HCT116 (cell line): ENCODE data around the gene CDHR5. TPM values are rescaled to one million over a fixed set of nuclear protein-coding genes. Genes with fewer than 3 reads are reported as not detected.

ENCODE experiments used
- ATAC-seq: fragments of 200-7000 bp; cut with Tn5 transposase; 2 replicates; pipeline ENCODE4 v1.9.1; 2020; ENCODE audit warnings: mild to moderate bottlenecking, moderate library complexity
- BruUV-seq: library from RNA; stranded (reverse); fragments of 400-500 nt; replicated peaks from 2 replicates; lab custom pipeline; 2021; lab: Mats Ljungman, UMichigan
- CTCF ChIA-PET: fragments of 300-600 bp; sonication (Branson Sonifier 250); formaldehyde crosslinking; loops from one replicate; lab custom pipeline; 2021; ENCODE audit warnings: antibody characterized with exemption; lab: Charles Lee
- POLR2A ChIA-PET: fragments of 300-600, 350-600 bp; sonication (Branson Sonifier 250); formaldehyde crosslinking; loops from one replicate; lab custom pipeline; 2021; ENCODE audit warnings: antibody characterized with exemption; lab: Charles Lee
- RAD21 ChIA-PET, 2 experiments: fragments of 300-600 bp; sonication (Branson Sonifier 250); formaldehyde crosslinking; loops; one replicate each; lab custom pipeline; 2023; ENCODE audit warnings: low total read pairs in 2 of 2; ENCODE audit not compliant: uncharacterized antibody in 2 of 2, unreplicated experiment in 2 of 2, low non-redundant PET in 1 of 2; lab: Charles Lee
- DNase-seq: peaks from one replicate; pipeline ENCODE4 v3.0.0-alpha.2; 2010; ENCODE audit warnings: low read depth, low spot score
- H2AFZ ChIP-seq: fragments of 200-600 bp; shearing (Covaris generic), sonication (generic); 2 replicates; pipeline ENCODE4 v1.6.1; 2017; ENCODE audit warnings: low read depth, mixed run types, mixed read lengths, antibody characterized with exemption, low read length; ENCODE audit not compliant: poor library complexity, severe bottlenecking
- H3K27ac ChIP-seq: 2 replicates; pipeline ENCODE4 v1.5.1; 2012; ENCODE audit warnings: low read depth, low read length
- H3K27me3 ChIP-seq: fragments of 200-600 bp; sonication (generic); 2 replicates; pipeline ENCODE4 v1.6.1; 2016; ENCODE audit warnings: mixed run types, low read length, mixed read lengths; ENCODE audit not compliant: insufficient read depth
- H3K36me3 ChIP-seq, 2 experiments: fragments of 200-500 bp in 1 of 2; fragments of 200-600 bp in 1 of 2; sonication (Bioruptor generic) in 1 of 2; sonication (generic) in 1 of 2; 2 replicates each; pipeline versions ENCODE4 v1.5.1 to v1.6.1; 2014 to 2016; ENCODE audit warnings: low read length in 2 of 2, inconsistent platforms in 1 of 2, mixed read lengths in 1 of 2, mixed run types in 1 of 2; ENCODE audit not compliant: insufficient read depth in 2 of 2, control insufficient read depth in 1 of 2
- H3K4me1 ChIP-seq, 2 experiments: fragments of 200-600 bp in 1 of 2; sonication (generic) in 1 of 2; 2 replicates each; pipeline versions ENCODE4 v1.5.1 to v1.6.1; 2012 to 2017; ENCODE audit warnings: low read length in 2 of 2, inconsistent platforms in 1 of 2, mild to moderate bottlenecking in 1 of 2, mixed read lengths in 1 of 2, mixed run types in 1 of 2, moderate library complexity in 1 of 2; ENCODE audit not compliant: insufficient read depth in 2 of 2, control insufficient read depth in 1 of 2
- H3K4me2 ChIP-seq: fragments of 200-600 bp; sonication (generic); 2 replicates; pipeline ENCODE4 v1.6.1; 2017; ENCODE audit warnings: mixed run types, low read length, mixed read lengths
- H3K4me3 ChIP-seq, 2 experiments: fragments of 200-600 bp in 1 of 2; sonication (generic) in 1 of 2; replicated peaks in 1 of 2; 2 replicates each; pipeline ENCODE4 v1.5.1; 2011 to 2016; ENCODE audit warnings: low read length in 2 of 2, control low read depth in 1 of 2, low read depth in 1 of 2, mild to moderate bottlenecking in 1 of 2, mixed read lengths in 1 of 2, mixed run types in 1 of 2
- H3K79me2 ChIP-seq: fragments of 200-600 bp; sonication (generic); 2 replicates; pipeline ENCODE4 v1.6.1; 2017; ENCODE audit warnings: mild to moderate bottlenecking, mixed run types, low read length, moderate library complexity, mixed read lengths; ENCODE audit not compliant: insufficient read depth
- H3K9ac ChIP-seq: fragments of 200-600 bp; sonication (generic); 2 replicates; pipeline ENCODE4 v1.6.1; 2016; ENCODE audit warnings: low read length, mixed read lengths
- H3K9me2 ChIP-seq: fragments of 200-600 bp; sonication (generic), shearing (Covaris generic); 2 replicates; pipeline ENCODE4 v1.6.1; 2017; ENCODE audit warnings: mixed run types, mild to moderate bottlenecking, moderate library complexity; ENCODE audit not compliant: insufficient read depth
- H3K9me3 ChIP-seq, 2 experiments: fragments of 200-500 bp in 1 of 2; fragments of 200-600 bp in 1 of 2; sonication (Bioruptor generic) in 1 of 2; sonication (generic) in 1 of 2; 2 replicates each; pipeline ENCODE4 v1.6.1; 2014 to 2017; ENCODE audit warnings: low read length in 2 of 2, mixed read lengths in 2 of 2, inconsistent platforms in 1 of 2, low read depth in 1 of 2, mild to moderate bottlenecking in 1 of 2, mixed run types in 1 of 2, moderate library complexity in 1 of 2; ENCODE audit not compliant: control insufficient read depth in 1 of 2, insufficient read depth in 1 of 2
- H4K20me1 ChIP-seq: fragments of 200-600 bp; sonication (generic), shearing (Covaris generic); 2 replicates; pipeline ENCODE4 v1.6.1; 2017; ENCODE audit warnings: mixed run types, mild to moderate bottlenecking, moderate library complexity; ENCODE audit not compliant: insufficient read depth
- CBX3 ChIP-seq: IDR thresholded peaks from 2 replicates; pipeline ENCODE4 v1.6.1; 2012; ENCODE audit warnings: low read depth
- CEBPB ChIP-seq: IDR thresholded peaks from 2 replicates; pipeline ENCODE4 v1.6.1; 2012; ENCODE audit warnings: low read depth
- EGR1 ChIP-seq: IDR thresholded peaks from 2 replicates; pipeline ENCODE4 v1.6.1; 2012; ENCODE audit warnings: low read depth
- ELF1 ChIP-seq: IDR thresholded peaks from 2 replicates; pipeline ENCODE4 v1.6.1; 2012; ENCODE audit warnings: low read depth, borderline replicate concordance
- EZH2 ChIP-seq: fragments of 200-600 bp; sonication (generic); IDR thresholded peaks from 2 replicates; pipeline ENCODE4 v1.6.1; 2017; ENCODE audit warnings: antibody characterized with exemption, mixed run types
- FOSL1 ChIP-seq: IDR thresholded peaks from 2 replicates; pipeline ENCODE4 v1.6.1; 2012; ENCODE audit warnings: low read depth
- JUND ChIP-seq: IDR thresholded peaks from 2 replicates; pipeline ENCODE4 v1.6.1; 2012
- POLR2AphosphoS5 ChIP-seq: IDR thresholded peaks from 2 replicates; pipeline ENCODE4 v1.6.1; 2011; ENCODE audit warnings: mild to moderate bottlenecking, low read depth, low read length, moderate library complexity
- RAD21 ChIP-seq: IDR thresholded peaks from 2 replicates; pipeline ENCODE4 v1.6.1; 2012; ENCODE audit warnings: low read depth, mild to moderate bottlenecking
- REST ChIP-seq: IDR thresholded peaks from 2 replicates; pipeline ENCODE4 v1.6.1; 2012; ENCODE audit warnings: low read depth
- SIN3A ChIP-seq: IDR thresholded peaks from 2 replicates; pipeline ENCODE4 v1.6.1; 2012; ENCODE audit warnings: low read depth
- SP1 ChIP-seq: IDR thresholded peaks from 2 replicates; pipeline ENCODE4 v1.6.1; 2012; ENCODE audit warnings: low read depth
- SRF ChIP-seq: IDR thresholded peaks from 2 replicates; pipeline ENCODE4 v1.6.1; 2012; ENCODE audit warnings: low read depth
- TCF7L2 ChIP-seq: IDR thresholded peaks from 2 replicates; pipeline ENCODE4 v1.7.0; 2011; ENCODE audit warnings: borderline replicate concordance, inconsistent platforms; ENCODE audit not compliant: insufficient read depth, insufficient read length; ENCODE audit errors: extremely low read depth
- YY1 ChIP-seq: IDR thresholded peaks from 2 replicates; pipeline ENCODE4 v1.6.1; 2011; ENCODE audit warnings: low read length, low read depth, moderate library complexity, mild to moderate bottlenecking; ENCODE audit not compliant: insufficient replicate concordance; ENCODE audit errors: extremely low read depth
- ZFX ChIP-seq: fragments of 450-650 bp; IDR thresholded peaks from 2 replicates; pipeline ENCODE4 v1.6.1; 2017
- intact Hi-C: fragments of 100-400 bp; cut with micrococcal nuclease; formaldehyde crosslinking; loops from 2 replicates; pipeline ENCODE4 v1.10.0; 2022
- total RNA-seq: library from RNA; stranded (reverse); gene quantifications from one replicate; pipeline ENCODE4 v1.2.1, GENCODE V29; 2021; ENCODE audit not compliant: unreplicated experiment
- TF ChIP-seq, protein P1 (sequence below): IDR thresholded peaks from 2 replicates; pipeline ENCODE4 v1.6.1; 2012
- TF ChIP-seq, protein P2 (sequence below), 3 experiments: fragments of 200-600 bp in 1 of 3; sonication (generic) in 1 of 3; IDR thresholded peaks in 2 of 3; conservative IDR thresholded peaks in 1 of 3; 2 replicates each; pipeline ENCODE4 v1.5.1; 2012 to 2017; ENCODE audit warnings: low read depth in 2 of 3, low read length in 2 of 3, antibody characterized with exemption in 1 of 3, borderline replicate concordance in 1 of 3, control low read depth in 1 of 3, mild to moderate bottlenecking in 1 of 3, mixed read lengths in 1 of 3, mixed run types in 1 of 3, moderate library complexity in 1 of 3; ENCODE audit not compliant: insufficient read depth in 1 of 3
- TF ChIP-seq, protein P3 (sequence below): IDR thresholded peaks from 2 replicates; pipeline ENCODE4 v1.6.1; 2012
- TF ChIP-seq, protein P4 (sequence below): IDR thresholded peaks from 2 replicates; pipeline ENCODE4 v1.6.1; 2011; ENCODE audit warnings: mild to moderate bottlenecking, low read length, moderate library complexity; ENCODE audit not compliant: insufficient replicate concordance; ENCODE audit errors: extremely low read depth

Gene CDHR5
- total RNA-seq, 1 experiment from 2014 or later = not detected

- no peak overlapping the region for H3K9ac ChIP-seq
- no peak overlapping the region for H2AFZ ChIP-seq
- no peak overlapping the region for H3K4me2 ChIP-seq
- ATAC-seq = peak; percentile 29; the same call in 1 of the 2 replicates
- peaks cover 50 to 58% of the 10 kb centered on the region in 2 experiments; a peak in 3 of 4 replicates for H3K36me3 ChIP-seq
- RAD21 ChIA-PET = no interaction called here
- DNase-seq = no peak
- no peak overlapping the region for H3K4me3 ChIP-seq
- H3K9me2 ChIP-seq = no peaks in the 10 kb centered on the region
- peaks cover 29% of the 10 kb centered on the region; the same call in 1 of the 2 replicates for H3K79me2 ChIP-seq
- H3K4me1 ChIP-seq = no peaks in the 10 kb centered on the region
- intact Hi-C loops = no loop called here
- no TSS peak for BruUV-seq
- no peak overlapping the region; the same call in 1 of the 2 replicates for H3K27ac ChIP-seq
- no peaks in the 10 kb centered on the region for H3K9me3 ChIP-seq
- POLR2A ChIA-PET = no interaction called here
- CTCF ChIA-PET = no interaction called here
- TF ChIP-seq EGR1 (no peak), YY1 (no peak), EZH2 (no peak), SRF (no peak), JUND (no peak), CEBPB (no peak), POLR2AphosphoS5 (no peak), CBX3 (no peak), TCF7L2 (no peak), FOSL1 (no peak), RAD21 (no peak), ELF1 (no peak), SP1 (no peak), REST (no peak), ZFX (no peak), SIN3A (no peak)
- TF ChIP-seq, protein P1, sequence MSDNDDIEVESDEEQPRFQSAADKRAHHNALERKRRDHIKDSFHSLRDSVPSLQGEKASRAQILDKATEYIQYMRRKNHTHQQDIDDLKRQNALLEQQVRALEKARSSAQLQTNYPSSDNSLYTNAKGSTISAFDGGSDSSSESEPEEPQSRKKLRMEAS = no peak
- TF ChIP-seq, protein P2, sequence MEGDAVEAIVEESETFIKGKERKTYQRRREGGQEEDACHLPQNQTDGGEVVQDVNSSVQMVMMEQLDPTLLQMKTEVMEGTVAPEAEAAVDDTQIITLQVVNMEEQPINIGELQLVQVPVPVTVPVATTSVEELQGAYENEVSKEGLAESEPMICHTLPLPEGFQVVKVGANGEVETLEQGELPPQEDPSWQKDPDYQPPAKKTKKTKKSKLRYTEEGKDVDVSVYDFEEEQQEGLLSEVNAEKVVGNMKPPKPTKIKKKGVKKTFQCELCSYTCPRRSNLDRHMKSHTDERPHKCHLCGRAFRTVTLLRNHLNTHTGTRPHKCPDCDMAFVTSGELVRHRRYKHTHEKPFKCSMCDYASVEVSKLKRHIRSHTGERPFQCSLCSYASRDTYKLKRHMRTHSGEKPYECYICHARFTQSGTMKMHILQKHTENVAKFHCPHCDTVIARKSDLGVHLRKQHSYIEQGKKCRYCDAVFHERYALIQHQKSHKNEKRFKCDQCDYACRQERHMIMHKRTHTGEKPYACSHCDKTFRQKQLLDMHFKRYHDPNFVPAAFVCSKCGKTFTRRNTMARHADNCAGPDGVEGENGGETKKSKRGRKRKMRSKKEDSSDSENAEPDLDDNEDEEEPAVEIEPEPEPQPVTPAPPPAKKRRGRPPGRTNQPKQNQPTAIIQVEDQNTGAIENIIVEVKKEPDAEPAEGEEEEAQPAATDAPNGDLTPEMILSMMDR (IDR thresholded peaks at IDR 0.05 in 2 of 3, conservative IDR thresholded peaks at IDR 0.05 in 1 of 3; ENCODE audit: borderline replicate concordance in 1 of 3, insufficient read depth in 1 of 3, low read depth in 2 of 3, low read length in 2 of 3) = no peak
- TF ChIP-seq, protein P3, sequence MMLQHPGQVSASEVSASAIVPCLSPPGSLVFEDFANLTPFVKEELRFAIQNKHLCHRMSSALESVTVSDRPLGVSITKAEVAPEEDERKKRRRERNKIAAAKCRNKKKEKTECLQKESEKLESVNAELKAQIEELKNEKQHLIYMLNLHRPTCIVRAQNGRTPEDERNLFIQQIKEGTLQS = no peak
- TF ChIP-seq, protein P4, sequence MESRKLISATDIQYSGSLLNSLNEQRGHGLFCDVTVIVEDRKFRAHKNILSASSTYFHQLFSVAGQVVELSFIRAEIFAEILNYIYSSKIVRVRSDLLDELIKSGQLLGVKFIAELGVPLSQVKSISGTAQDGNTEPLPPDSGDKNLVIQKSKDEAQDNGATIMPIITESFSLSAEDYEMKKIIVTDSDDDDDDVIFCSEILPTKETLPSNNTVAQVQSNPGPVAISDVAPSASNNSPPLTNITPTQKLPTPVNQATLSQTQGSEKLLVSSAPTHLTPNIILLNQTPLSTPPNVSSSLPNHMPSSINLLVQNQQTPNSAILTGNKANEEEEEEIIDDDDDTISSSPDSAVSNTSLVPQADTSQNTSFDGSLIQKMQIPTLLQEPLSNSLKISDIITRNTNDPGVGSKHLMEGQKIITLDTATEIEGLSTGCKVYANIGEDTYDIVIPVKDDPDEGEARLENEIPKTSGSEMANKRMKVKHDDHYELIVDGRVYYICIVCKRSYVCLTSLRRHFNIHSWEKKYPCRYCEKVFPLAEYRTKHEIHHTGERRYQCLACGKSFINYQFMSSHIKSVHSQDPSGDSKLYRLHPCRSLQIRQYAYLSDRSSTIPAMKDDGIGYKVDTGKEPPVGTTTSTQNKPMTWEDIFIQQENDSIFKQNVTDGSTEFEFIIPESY = no peak
- H4K20me1 ChIP-seq = no peaks in the 10 kb centered on the region
- H3K27me3 ChIP-seq = no peaks in the 10 kb centered on the region
These were observed 18.5 kb downstream of the CDHR5 start for GRCh38 chr11:606245-606644.
